ENCODE measurements around the gene RTP5. TPM values are rescaled to one million over a fixed set of nuclear protein-coding genes. Genes with fewer than 3 reads are reported as not detected.

The RTP5 gene
- total and polyA plus RNA-seq, 11 donors = not detected

DNA sequence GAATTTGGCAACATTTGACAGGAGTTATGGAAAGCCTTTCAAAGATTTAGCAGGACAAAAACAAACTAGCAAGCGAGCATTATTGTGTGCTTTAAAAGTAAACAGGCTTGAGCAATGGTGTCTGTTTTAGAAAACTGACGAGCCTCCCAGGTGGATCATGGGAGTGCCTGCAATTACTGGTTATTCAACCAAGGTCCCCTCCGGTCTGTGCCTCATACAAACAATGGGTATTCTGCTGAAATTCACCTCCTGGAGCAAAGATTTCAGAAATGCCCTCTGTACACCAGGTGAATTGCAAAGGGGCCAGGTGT, 22.4 kb downstream of the RTP5 start:
- peaks cover 0 to 4% (median 0%) of the 10 kb centered on the region in 12 donors for H3K4me1 ChIP-seq
- no peak for ATAC-seq
- no peak overlapping the region for H3K4me3 ChIP-seq
- intact Hi-C loops (cut with DNase I) = no loop called here
- H3K36me3 ChIP-seq = no peaks in the 10 kb centered on the region
- 89 to 97% (median 95%) methylated on average over 3 of the region's 3 CpGs for WGBS, 4 donors
- H3K27ac ChIP-seq = no peak overlapping the region
- no peaks in the 10 kb centered on the region for H3K27me3 ChIP-seq
- peaks cover 0 to 3% (median 0%) of the 10 kb centered on the region in 12 donors for H3K9me3 ChIP-seq
- no peak for DNase-seq
- TF ChIP-seq, protein P1, sequence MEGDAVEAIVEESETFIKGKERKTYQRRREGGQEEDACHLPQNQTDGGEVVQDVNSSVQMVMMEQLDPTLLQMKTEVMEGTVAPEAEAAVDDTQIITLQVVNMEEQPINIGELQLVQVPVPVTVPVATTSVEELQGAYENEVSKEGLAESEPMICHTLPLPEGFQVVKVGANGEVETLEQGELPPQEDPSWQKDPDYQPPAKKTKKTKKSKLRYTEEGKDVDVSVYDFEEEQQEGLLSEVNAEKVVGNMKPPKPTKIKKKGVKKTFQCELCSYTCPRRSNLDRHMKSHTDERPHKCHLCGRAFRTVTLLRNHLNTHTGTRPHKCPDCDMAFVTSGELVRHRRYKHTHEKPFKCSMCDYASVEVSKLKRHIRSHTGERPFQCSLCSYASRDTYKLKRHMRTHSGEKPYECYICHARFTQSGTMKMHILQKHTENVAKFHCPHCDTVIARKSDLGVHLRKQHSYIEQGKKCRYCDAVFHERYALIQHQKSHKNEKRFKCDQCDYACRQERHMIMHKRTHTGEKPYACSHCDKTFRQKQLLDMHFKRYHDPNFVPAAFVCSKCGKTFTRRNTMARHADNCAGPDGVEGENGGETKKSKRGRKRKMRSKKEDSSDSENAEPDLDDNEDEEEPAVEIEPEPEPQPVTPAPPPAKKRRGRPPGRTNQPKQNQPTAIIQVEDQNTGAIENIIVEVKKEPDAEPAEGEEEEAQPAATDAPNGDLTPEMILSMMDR (IDR thresholded peaks at IDR 0.05) = no peak

DNA sequence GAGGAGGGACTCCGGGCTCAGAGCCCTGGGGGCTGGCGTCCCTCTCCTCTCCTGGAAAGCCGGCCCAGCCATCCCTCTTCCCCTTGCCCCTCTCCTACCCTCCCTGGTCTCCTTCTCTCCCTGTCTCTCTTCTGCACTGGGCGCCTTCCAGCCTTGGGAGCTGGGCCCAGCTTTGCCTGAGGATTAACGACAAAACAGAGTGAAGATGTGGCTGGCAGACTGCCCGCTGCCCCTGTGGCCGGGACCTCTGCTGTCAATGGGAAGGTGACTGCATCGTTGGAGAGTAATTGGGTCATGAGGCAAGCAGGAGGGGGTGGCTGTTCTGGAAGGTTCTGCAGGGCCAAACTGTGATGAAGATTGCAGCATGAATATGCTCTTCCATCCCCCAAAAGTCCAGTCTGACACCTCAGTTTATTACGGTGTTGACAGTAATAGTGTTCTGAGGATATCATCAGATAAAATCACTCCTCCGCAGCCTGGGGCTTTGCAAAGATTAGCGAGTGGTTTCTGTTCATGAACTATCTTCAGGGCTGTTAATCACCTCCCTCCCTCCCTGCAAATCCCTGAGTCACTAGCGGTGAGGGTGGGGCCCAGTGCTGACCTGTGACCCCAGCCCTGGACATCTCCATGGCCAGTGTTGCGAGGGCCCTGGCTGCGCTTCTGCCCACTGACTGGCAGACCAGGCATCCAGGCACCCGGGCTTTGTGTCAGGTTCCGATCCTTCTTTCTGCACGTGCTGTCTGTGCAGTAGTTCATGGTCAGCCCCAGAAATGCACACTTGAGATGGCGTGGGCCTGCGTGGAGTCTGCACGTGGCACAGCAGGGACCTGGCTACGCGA, 23.0 kb downstream of the RTP5 start:
- intact Hi-C loops (cut with DNase I) = no loop called here
- TF ChIP-seq POLR2A (IDR thresholded peaks at IDR 0.05) = no peak
- TF ChIP-seq, protein P1 (IDR thresholded peaks at IDR 0.05) = no peak
- Histone ChIP-seq H3K4me3 (no peak overlapping the region), H3K9me3 (no peaks in the 10 kb centered on the region), H3K27ac (no peak overlapping the region), H3K4me1 (peaks cover 0 to 4% (median 0%) of the 10 kb centered on the region in 12 donors), H3K36me3 (no peaks in the 10 kb centered on the region), H3K27me3 (no peaks in the 10 kb centered on the region)
- no peak for ATAC-seq
- DNase-seq = peak in 2 of 5 donors; percentile 16 to 42
- 78 to 82% (median 81%) methylated on average over 21 to 22 of the region's 22 CpGs for WGBS, 4 donors

- no peaks in the 10 kb centered on the region for H3K36me3 ChIP-seq
- intact Hi-C loops (cut with DNase I) = no loop called here
- H3K9me3 ChIP-seq = no peaks in the 10 kb centered on the region
- DNase-seq (peak in 2 of 5 donors; percentile 24 to 40), ATAC-seq (no peak)
- TF ChIP-seq POLR2A (IDR thresholded peaks at IDR 0.05) = no peak
- TF ChIP-seq, protein P1 (IDR thresholded peaks at IDR 0.05) = no peak
- H3K4me3 ChIP-seq = no peak overlapping the region
- no peak overlapping the region for H3K27ac ChIP-seq
- no peaks in the 10 kb centered on the region for H3K27me3 ChIP-seq
- WGBS, 4 donors = 84 to 89% (median 88%) methylated on average over 14 to 16 of the region's 16 CpGs
- H3K4me1 ChIP-seq = peaks cover 0 to 4% (median 0%) of the 10 kb centered on the region in 12 donors
Measured at GRCh38 chr2:241893265-241893664, 23.7 kb downstream of the RTP5 start.

GRCh38 chr2:241894056-241894641, 24.6 kb downstream of the RTP5 start:
- Histone ChIP-seq H3K36me3 (no peaks in the 10 kb centered on the region), H3K27ac (no peak overlapping the region), H3K4me1 (peaks cover 0 to 9% (median 0%) of the 10 kb centered on the region in 12 donors), H3K4me3 (no peak overlapping the region), H3K27me3 (no peaks in the 10 kb centered on the region), H3K9me3 (no peaks in the 10 kb centered on the region)
- 80 to 94% (median 85%) methylated on average over 17 to 23 of the region's 23 CpGs for WGBS, 4 donors
- peak in 2 of 5 donors; percentile 16 to 49 for DNase-seq
- intact Hi-C loops (cut with DNase I) = no loop called here
- TF ChIP-seq POLR2A (IDR thresholded peaks at IDR 0.05) = no peak
- TF ChIP-seq, protein P1 (IDR thresholded peaks at IDR 0.05) = no peak
- ATAC-seq = no peak

Measured in heart left ventricle (tissue), 16 donors.